Panc1 (cell line): ENCODE data around the gene FBN1.

Experiments
- CTCF ChIP-seq: fragments of 450-650 bp; IDR thresholded peaks from 2 replicates; pipeline ENCODE4 v1.5.1; 2017; ENCODE audit warnings: mild to moderate bottlenecking
- POLR2AphosphoS5 ChIP-seq: IDR thresholded peaks from 2 replicates; pipeline ENCODE4 v1.6.1; 2012; ENCODE audit warnings: mild to moderate bottlenecking, low read depth, low read length, moderate library complexity
- REST ChIP-seq, 2 experiments: IDR thresholded peaks; 2 replicates each; pipeline ENCODE4 v1.6.1; 2011 to 2012; ENCODE audit warnings: low read depth in 2 of 2, control low read depth in 1 of 2, low read length in 1 of 2, mild to moderate bottlenecking in 1 of 2, moderate library complexity in 1 of 2; ENCODE audit not compliant: insufficient read depth in 1 of 2
- TCF7L2 ChIP-seq: IDR thresholded peaks from 2 replicates; pipeline ENCODE4 v1.6.1; 2011; ENCODE audit warnings: mild to moderate bottlenecking, low read depth, low read length, inconsistent platforms

GRCh38 chr15:48536681-48537091, 108.8 kb downstream of the FBN1 start:
- TF ChIP-seq CTCF, result no peak
- no peak for TF ChIP-seq REST (IDR thresholded peaks at IDR 0.05; ENCODE audit: insufficient read depth in 1 of 2, low read depth in 2 of 2, low read length in 1 of 2)
- TF ChIP-seq TCF7L2, result no peak
- no peak for TF ChIP-seq POLR2AphosphoS5
